ENCODE data around the gene MYH11.
"Not testable (repeated sequence)": the region's sequence is repeated elsewhere in the genome, so short reads cannot be mapped to it uniquely, and the experiment has no call there.

The MYH11 gene

DNA sequence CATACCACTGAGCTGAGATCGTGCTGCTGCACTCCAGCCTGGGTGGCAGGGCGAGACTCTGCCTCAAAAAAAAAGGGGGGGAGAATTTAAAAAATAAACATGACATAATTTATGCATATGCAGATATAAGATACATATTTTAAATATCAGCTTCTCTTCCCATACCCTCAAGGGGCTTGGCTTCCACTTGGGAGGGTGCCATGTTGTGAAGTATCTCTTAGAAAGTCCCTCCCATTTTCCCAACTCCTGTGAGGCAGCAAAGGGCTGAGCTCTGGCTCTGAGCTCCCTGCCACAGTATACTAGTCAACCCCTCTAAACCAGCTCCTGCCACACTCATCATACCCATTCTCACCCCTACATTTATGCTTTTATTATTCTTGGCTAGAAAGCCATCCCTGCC lies 39.4 kb downstream of the MYH11 start:
- no peak for TF ChIP-seq CTCF (IDR thresholded peaks at IDR 0.05; ENCODE audit: extremely low read depth, insufficient read depth, missing control alignments)
- in situ Hi-C loops (cut with MboI; ENCODE audit: low pct_unique_long_range_greater_than_20kb, low sequenced_read_pairs, unreplicated experiment) = no loop called here

GRCh38 chr16:15816228-15816627 lies 40.6 kb downstream of the MYH11 start:
- TF ChIP-seq CTCF (IDR thresholded peaks at IDR 0.05; ENCODE audit: extremely low read depth, insufficient read depth, missing control alignments) = no peak
- DNase-seq (ENCODE audit: low spot score) = no peak
- in situ Hi-C loops (cut with MboI; ENCODE audit: low pct_unique_long_range_greater_than_20kb, low sequenced_read_pairs, unreplicated experiment) = no loop called here

More for the DNA sequence above, 39.4 kb downstream of the MYH11 start:
- no peak for DNase-seq (ENCODE audit: low spot score)

DNA sequence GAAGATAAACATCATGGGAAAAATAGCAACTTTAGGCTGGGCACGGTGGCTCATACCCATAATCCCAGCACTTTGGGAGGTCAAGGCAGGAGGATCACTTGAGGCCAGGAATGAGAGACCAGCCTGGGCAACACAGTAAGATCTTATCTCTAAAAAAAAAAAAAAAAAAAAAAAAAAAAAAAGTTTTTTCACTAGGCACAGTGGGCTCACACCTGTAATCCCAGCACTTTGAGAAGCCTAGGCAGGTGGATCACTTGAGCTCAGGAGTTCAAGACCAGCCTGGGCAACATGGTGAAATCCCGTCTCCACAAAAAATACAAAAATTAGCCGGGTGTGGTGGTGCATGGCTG lies 44.5 kb downstream of the MYH11 start:
- DNase-seq (ENCODE audit: low spot score); in situ Hi-C loops (cut with MboI; ENCODE audit: low pct_unique_long_range_greater_than_20kb, low sequenced_read_pairs, unreplicated experiment): not testable (repeated sequence)

DNA sequence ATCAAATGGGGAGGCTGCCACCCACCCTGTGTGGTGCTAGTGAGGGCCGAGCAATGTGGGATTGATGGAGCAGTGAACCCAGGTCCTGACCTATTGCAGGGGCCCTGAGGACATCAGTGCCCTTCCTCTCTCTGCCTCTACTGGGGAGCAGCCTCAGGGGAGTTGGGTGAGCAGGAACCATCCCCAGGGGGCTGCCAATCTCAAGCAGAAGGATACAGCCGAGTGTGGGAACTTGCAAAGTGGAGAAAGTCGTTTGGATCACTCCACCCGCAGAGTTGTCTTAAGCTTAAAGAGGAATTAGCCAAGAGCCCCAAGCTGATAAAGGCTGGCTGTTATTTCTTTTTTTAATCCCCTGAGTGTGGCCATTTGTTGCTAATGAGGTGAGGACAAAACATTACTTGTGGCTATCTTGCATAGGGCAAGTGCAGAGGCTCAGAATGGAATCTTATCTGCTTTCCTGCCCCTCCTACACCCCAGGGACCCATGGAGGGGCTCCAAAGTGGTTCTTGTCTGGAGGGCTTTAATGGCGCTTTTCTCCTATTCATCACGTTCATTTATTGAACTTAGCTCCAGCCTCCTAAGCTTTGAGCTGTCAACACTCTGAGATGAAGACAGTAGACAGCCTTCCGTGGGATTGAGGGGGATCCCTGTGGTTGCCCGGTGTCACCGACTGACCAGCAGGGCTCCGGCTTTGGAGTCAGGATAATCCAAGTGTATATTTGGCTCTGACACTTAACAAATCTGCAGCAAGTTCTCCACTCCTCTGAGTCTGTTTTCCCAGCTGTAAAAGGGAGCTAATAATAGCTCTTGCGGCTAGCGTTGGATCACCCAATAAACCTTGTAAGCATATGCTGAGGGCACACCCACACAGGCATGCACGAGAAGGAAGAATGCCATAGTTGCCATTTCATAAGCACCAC lies 45.1 kb downstream of the MYH11 start:
- TF ChIP-seq CTCF (IDR thresholded peaks at IDR 0.05; ENCODE audit: extremely low read depth, insufficient read depth, missing control alignments) = no peak
- DNase-seq (ENCODE audit: low spot score) = no peak
- in situ Hi-C loops (cut with MboI; ENCODE audit: low pct_unique_long_range_greater_than_20kb, low sequenced_read_pairs, unreplicated experiment) = no loop called here

DNA sequence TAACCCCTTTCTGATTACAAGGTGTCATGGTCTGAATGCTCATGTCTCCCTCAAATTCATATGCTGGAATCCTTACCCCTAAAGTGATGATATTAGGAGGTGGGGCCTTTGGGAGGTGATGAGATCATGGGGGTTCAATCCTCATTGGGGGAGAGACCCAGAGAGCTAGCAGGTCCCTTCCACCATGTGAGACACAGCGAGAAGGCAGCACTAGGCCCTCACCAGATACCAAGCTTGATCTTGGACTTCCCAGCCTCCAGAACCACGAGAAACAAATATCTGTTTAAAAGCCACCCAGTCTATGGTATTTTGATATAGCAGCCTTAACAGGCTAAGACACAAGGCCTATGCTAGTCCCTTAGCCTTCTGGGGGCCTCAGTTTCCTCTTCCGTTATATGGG lies 45.9 kb downstream of the MYH11 start:
- no peak for DNase-seq (ENCODE audit: low spot score)
- TF ChIP-seq CTCF (IDR thresholded peaks at IDR 0.05; ENCODE audit: extremely low read depth, insufficient read depth, missing control alignments) = no peak
- in situ Hi-C loops (cut with MboI; ENCODE audit: low pct_unique_long_range_greater_than_20kb, low sequenced_read_pairs, unreplicated experiment) = no loop called here

GRCh38 chr16:15810411-15810810 lies 46.4 kb downstream of the MYH11 start:
- in situ Hi-C loops (cut with MboI; ENCODE audit: low pct_unique_long_range_greater_than_20kb, low sequenced_read_pairs, unreplicated experiment) = no loop called here
- DNase-seq (ENCODE audit: low spot score) = no peak
- no peak for TF ChIP-seq CTCF (IDR thresholded peaks at IDR 0.05; ENCODE audit: extremely low read depth, insufficient read depth, missing control alignments)

DNA sequence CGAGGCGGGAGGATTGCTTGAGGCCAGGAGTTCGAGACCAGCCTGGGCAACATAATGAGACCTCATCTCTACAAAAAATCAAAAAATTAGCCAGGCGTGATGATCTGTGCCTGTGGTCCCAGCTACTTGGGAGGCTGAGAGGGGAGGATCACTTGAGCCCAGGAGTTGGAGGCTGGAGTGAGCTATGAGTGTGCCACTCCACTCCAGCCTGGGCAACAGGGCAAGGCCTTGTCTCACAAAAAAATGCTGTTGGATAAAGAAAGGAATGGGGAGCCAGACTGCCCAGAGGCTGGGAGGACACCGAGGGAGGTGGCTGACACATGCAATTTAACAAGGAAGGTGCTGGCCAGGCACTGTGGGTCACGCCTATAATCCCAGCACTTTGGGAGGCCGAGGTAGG lies 47.5 kb downstream of the MYH11 start:
- in situ Hi-C loops (cut with MboI; ENCODE audit: low pct_unique_long_range_greater_than_20kb, low sequenced_read_pairs, unreplicated experiment); DNase-seq (ENCODE audit: low spot score): not testable (repeated sequence)
